Astrocyte (in vitro differentiated cells and primary cell): ENCODE data around the gene PCCA. TPM values are rescaled to one million over a fixed set of nuclear protein-coding genes. Genes with fewer than 3 reads are reported as not detected.

ENCODE experiments used
- DNase-seq: peaks from one replicate; pipeline ENCODE4 v3.0.0-alpha.2; 2010; ENCODE audit warnings: low read depth
- FAIRE-seq: peaks from 2 replicates; lab custom pipeline; 2011; peaks lifted over from hg19 to GRCh38; lab: Jason Lieb, UNC
- H2AFZ ChIP-seq: 2 replicates; pipeline ENCODE4 v1.6.0; 2012; ENCODE audit warnings: low read depth, low read length, inconsistent platforms
- H3K27ac ChIP-seq: 2 replicates; pipeline ENCODE4 v1.5.1; 2011; ENCODE audit warnings: low read depth, low read length, inconsistent platforms
- H3K27me3 ChIP-seq: 2 replicates; pipeline ENCODE4 v1.6.0; 2011; ENCODE audit warnings: low read length, inconsistent platforms; ENCODE audit not compliant: insufficient read depth
- H3K36me3 ChIP-seq: 2 replicates; pipeline ENCODE4 v1.5.1; 2011; ENCODE audit warnings: low read length, inconsistent platforms; ENCODE audit not compliant: insufficient read depth
- H3K4me1 ChIP-seq: 2 replicates; pipeline ENCODE4 v1.5.1; 2011; ENCODE audit warnings: low read length, inconsistent platforms; ENCODE audit not compliant: insufficient read depth
- H3K4me2 ChIP-seq: 2 replicates; pipeline ENCODE4 v1.6.0; 2012; ENCODE audit warnings: low read length, inconsistent platforms
- H3K4me3 ChIP-seq: 2 replicates; pipeline ENCODE4 v1.5.1; 2011; ENCODE audit warnings: low read depth, mild to moderate bottlenecking, low read length, inconsistent platforms; ENCODE audit not compliant: insufficient read depth
- H3K79me2 ChIP-seq: 2 replicates; pipeline ENCODE4 v1.6.0; 2012; ENCODE audit warnings: mild to moderate bottlenecking, low read length, inconsistent platforms; ENCODE audit not compliant: insufficient read depth
- H3K9ac ChIP-seq: 2 replicates; pipeline ENCODE4 v1.6.0; 2012; ENCODE audit warnings: mild to moderate bottlenecking, low read length, inconsistent platforms
- H3K9me3 ChIP-seq: 2 replicates; pipeline ENCODE4 v1.5.1; 2012; ENCODE audit warnings: low read depth, mild to moderate bottlenecking, low read length, inconsistent platforms; ENCODE audit not compliant: insufficient read depth
- H4K20me1 ChIP-seq: 2 replicates; pipeline ENCODE4 v1.6.0; 2012; ENCODE audit warnings: low read length, inconsistent platforms; ENCODE audit not compliant: insufficient read depth
- H3K27ac Mint-ChIP-seq: one replicate; pipeline ENCODE4 v1.8.0; 2021; ENCODE audit warnings: mild to moderate bottlenecking, mixed read lengths; ENCODE audit not compliant: unreplicated experiment
- H3K27me3 Mint-ChIP-seq: one replicate; pipeline ENCODE4 v1.8.0; 2021; ENCODE audit warnings: low read depth, mixed read lengths; ENCODE audit not compliant: unreplicated experiment
- H3K36me3 Mint-ChIP-seq: one replicate; pipeline ENCODE4 v1.8.0; 2021; ENCODE audit warnings: low read depth, mixed read lengths; ENCODE audit not compliant: unreplicated experiment
- H3K4me1 Mint-ChIP-seq: one replicate; pipeline ENCODE4 v1.8.0; 2021; ENCODE audit warnings: low read depth, mixed read lengths; ENCODE audit not compliant: unreplicated experiment
- H3K4me3 Mint-ChIP-seq: one replicate; pipeline ENCODE4 v1.8.0; 2021; ENCODE audit warnings: mild to moderate bottlenecking, moderate library complexity, mixed read lengths; ENCODE audit not compliant: unreplicated experiment
- H3K9me3 Mint-ChIP-seq: one replicate; pipeline ENCODE4 v1.8.0; 2021; ENCODE audit warnings: mild to moderate bottlenecking, mixed read lengths; ENCODE audit not compliant: unreplicated experiment
- EZH2 ChIP-seq: IDR thresholded peaks from 2 replicates; pipeline ENCODE4 v1.6.1; 2012; ENCODE audit warnings: mild to moderate bottlenecking, low read length, inconsistent platforms; ENCODE audit not compliant: insufficient read depth
- total RNA-seq: library from RNA; stranded (reverse); gene quantifications from 2 replicates; pipeline ENCODE4 v1.2.1, GENCODE V29; 2021
- TF ChIP-seq, protein P1 (sequence below): IDR thresholded peaks from 2 replicates; pipeline ENCODE4 v1.5.1; 2011; ENCODE audit warnings: low read depth, mild to moderate bottlenecking, inconsistent platforms, low read length, moderate library complexity; ENCODE audit not compliant: insufficient read depth

PCCA gene
- total RNA-seq, 1 donor from 2014 or later: 13.9 TPM

DNA sequence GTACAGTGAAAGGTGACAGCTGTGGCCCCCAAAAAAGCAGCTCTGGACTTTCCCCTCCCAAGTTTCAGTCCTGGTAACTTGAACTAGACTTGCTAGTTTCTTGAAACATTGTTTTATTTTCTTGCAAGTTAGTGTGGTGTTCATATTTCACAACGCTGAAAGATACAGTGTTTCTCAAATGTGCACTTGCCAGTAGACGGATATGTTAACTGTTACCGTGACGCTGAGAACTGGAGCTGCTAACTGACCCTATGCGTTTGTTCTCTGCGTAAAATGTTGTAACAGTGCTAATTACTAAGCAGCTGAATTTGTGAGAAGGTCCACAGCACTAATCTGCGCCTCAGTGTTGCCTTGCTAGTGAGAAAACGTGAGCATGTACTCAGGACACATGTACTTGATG is 420.1 kb downstream of the PCCA start:
- Mint-ChIP-seq H3K9me3 (no peaks in the 10 kb centered on the region), H3K4me1 (peaks cover 7% of the 10 kb centered on the region), H3K36me3 (peaks cover 3% of the 10 kb centered on the region), H3K27me3 (no peaks in the 10 kb centered on the region), H3K27ac (no peak overlapping the region), H3K4me3 (no peak overlapping the region)
- H2AFZ ChIP-seq: no peak overlapping the region
- H3K27ac ChIP-seq: no peak overlapping the region
- no peaks in the 10 kb centered on the region for H4K20me1 ChIP-seq
- peaks cover 6% of the 10 kb centered on the region for H3K4me1 ChIP-seq
- no peak overlapping the region for H3K4me3 ChIP-seq
- H3K9me3 ChIP-seq: no peaks in the 10 kb centered on the region
- FAIRE-seq (no peak), DNase-seq (no peak)
- no peak overlapping the region for H3K9ac ChIP-seq
- no peaks in the 10 kb centered on the region for H3K27me3 ChIP-seq
- no peaks in the 10 kb centered on the region for H3K36me3 ChIP-seq
- no peak for TF ChIP-seq EZH2
- TF ChIP-seq, protein P1, sequence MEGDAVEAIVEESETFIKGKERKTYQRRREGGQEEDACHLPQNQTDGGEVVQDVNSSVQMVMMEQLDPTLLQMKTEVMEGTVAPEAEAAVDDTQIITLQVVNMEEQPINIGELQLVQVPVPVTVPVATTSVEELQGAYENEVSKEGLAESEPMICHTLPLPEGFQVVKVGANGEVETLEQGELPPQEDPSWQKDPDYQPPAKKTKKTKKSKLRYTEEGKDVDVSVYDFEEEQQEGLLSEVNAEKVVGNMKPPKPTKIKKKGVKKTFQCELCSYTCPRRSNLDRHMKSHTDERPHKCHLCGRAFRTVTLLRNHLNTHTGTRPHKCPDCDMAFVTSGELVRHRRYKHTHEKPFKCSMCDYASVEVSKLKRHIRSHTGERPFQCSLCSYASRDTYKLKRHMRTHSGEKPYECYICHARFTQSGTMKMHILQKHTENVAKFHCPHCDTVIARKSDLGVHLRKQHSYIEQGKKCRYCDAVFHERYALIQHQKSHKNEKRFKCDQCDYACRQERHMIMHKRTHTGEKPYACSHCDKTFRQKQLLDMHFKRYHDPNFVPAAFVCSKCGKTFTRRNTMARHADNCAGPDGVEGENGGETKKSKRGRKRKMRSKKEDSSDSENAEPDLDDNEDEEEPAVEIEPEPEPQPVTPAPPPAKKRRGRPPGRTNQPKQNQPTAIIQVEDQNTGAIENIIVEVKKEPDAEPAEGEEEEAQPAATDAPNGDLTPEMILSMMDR: no peak
- H3K4me2 ChIP-seq: no peak overlapping the region
- no peaks in the 10 kb centered on the region for H3K79me2 ChIP-seq

GRCh38 chr13:100510208-100510957 is 421.5 kb downstream of the PCCA start:
- DNase-seq: no peak
- H3K27ac Mint-ChIP-seq: no peak overlapping the region
- no peak overlapping the region for H3K4me2 ChIP-seq

More at GRCh38 chr13:100510208-100510957, 421.5 kb downstream of the PCCA start:
- Histone ChIP-seq H3K27ac (no peak overlapping the region), H3K9ac (no peak overlapping the region), H3K4me3 (no peak overlapping the region), H3K9me3 (no peaks in the 10 kb centered on the region), H3K27me3 (no peaks in the 10 kb centered on the region), H3K36me3 (no peaks in the 10 kb centered on the region), H4K20me1 (no peaks in the 10 kb centered on the region), H3K79me2 (no peaks in the 10 kb centered on the region), H3K4me1 (peaks cover 8% of the 10 kb centered on the region), H2AFZ (no peak overlapping the region)
- TF ChIP-seq, protein P1: no peak
- no peaks in the 10 kb centered on the region for H3K9me3 Mint-ChIP-seq
- peaks cover 7% of the 10 kb centered on the region for H3K4me1 Mint-ChIP-seq
- no peaks in the 10 kb centered on the region for H3K27me3 Mint-ChIP-seq
- H3K36me3 Mint-ChIP-seq: peaks cover 3% of the 10 kb centered on the region
- no peak overlapping the region for H3K4me3 Mint-ChIP-seq
- FAIRE-seq: no peak
